Lower leg skin (tissue), 3 donors: ENCODE results near the gene TOMM40L.

Source experiments
- POLR2A ChIP-seq, 2 donors: fragments of 450-650 bp; IDR thresholded peaks; one replicate each; pipeline ENCODE4 v1.6.1; 2016 to 2017; ENCODE audit warnings: antibody characterized with exemption in 2 of 2, mild to moderate bottlenecking in 1 of 2, moderate library complexity in 1 of 2
- TF ChIP-seq, protein P1 (sequence below), 3 donors: fragments of 450-650 bp; IDR thresholded peaks; one replicate each; pipeline ENCODE4 v1.5.1; 2016; ENCODE audit warnings: antibody characterized with exemption in 3 of 3, mild to moderate bottlenecking in 3 of 3, moderate library complexity in 2 of 3

DNA sequence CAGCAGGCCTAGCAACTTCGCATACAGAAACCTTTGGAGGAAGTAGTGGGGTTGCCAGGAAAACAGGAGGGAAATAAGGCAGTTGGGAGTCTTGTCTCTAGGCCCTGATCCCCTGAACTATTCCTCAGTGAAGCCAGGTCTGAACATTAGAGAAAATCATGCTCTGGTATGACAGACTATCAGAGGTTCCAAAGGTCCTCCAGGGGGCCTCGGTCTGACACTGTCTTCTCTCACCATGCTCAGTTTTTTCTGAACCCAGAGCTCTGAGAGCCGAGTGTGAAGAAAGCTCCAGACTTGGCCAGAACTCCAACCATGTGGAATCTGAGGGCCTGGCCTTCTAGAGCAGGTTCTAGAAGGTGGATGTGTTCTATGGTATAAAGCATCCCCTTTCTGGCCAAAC is 4.0 kb downstream of the TOMM40L start:
- TF ChIP-seq POLR2A (IDR thresholded peaks at IDR 0.05), result no peak
- TF ChIP-seq, protein P1, sequence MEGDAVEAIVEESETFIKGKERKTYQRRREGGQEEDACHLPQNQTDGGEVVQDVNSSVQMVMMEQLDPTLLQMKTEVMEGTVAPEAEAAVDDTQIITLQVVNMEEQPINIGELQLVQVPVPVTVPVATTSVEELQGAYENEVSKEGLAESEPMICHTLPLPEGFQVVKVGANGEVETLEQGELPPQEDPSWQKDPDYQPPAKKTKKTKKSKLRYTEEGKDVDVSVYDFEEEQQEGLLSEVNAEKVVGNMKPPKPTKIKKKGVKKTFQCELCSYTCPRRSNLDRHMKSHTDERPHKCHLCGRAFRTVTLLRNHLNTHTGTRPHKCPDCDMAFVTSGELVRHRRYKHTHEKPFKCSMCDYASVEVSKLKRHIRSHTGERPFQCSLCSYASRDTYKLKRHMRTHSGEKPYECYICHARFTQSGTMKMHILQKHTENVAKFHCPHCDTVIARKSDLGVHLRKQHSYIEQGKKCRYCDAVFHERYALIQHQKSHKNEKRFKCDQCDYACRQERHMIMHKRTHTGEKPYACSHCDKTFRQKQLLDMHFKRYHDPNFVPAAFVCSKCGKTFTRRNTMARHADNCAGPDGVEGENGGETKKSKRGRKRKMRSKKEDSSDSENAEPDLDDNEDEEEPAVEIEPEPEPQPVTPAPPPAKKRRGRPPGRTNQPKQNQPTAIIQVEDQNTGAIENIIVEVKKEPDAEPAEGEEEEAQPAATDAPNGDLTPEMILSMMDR (IDR thresholded peaks at IDR 0.05), result no peak
